H1 (cell line): Measurements from ENCODE around the gene AGFG1. TPM values are rescaled to one million over a fixed set of nuclear protein-coding genes. Genes with fewer than 3 reads are reported as not detected.

Source experiments
- CTCF ChIA-PET: fragments of 300-600 bp; sonication (Branson Sonifier 250); formaldehyde crosslinking; loops from one replicate; lab custom pipeline; 2021; ENCODE audit not compliant: partially characterized antibody; lab: Charles Lee
- POLR2A ChIA-PET: fragments of 300-600 bp; sonication (Branson Sonifier 250); formaldehyde crosslinking; loops from one replicate; lab custom pipeline; 2021; ENCODE audit warnings: inconsistent platforms; ENCODE audit not compliant: partially characterized antibody; lab: Charles Lee
- DNase-seq, 2 experiments: peaks; one replicate each; pipeline versions ENCODE4 v3.0.0 to v3.0.0-alpha.2; 2010 to 2022; ENCODE audit warnings: low spot score in 2 of 2, low read depth in 1 of 2, mixed read lengths in 1 of 2
- FAIRE-seq: peaks from 2 replicates; lab custom pipeline; 2011; peaks lifted over from hg19 to GRCh38; lab: Jason Lieb, UNC
- H2AFZ ChIP-seq: 2 replicates; pipeline ENCODE4 v1.8.1; 2012; ENCODE audit warnings: low read length, inconsistent platforms
- H2AK5ac ChIP-seq: 2 replicates; pipeline ENCODE4 v1.6.1; 2013; ENCODE audit warnings: low read depth, low read length
- H2BK120ac ChIP-seq: replicated peaks from 2 replicates; pipeline ENCODE3; 2013; ENCODE audit warnings: low read depth, low read length, inconsistent platforms
- H2BK12ac ChIP-seq: 2 replicates; pipeline ENCODE4 v1.6.1; 2013; ENCODE audit warnings: low read depth, low read length
- H2BK15ac ChIP-seq: 2 replicates; pipeline ENCODE4 v1.6.1; 2013; ENCODE audit warnings: low read length
- H2BK20ac ChIP-seq: 2 replicates; pipeline ENCODE4 v1.6.1; 2013; ENCODE audit warnings: low read length
- H2BK5ac ChIP-seq: 2 replicates; pipeline ENCODE4 v1.6.1; 2013; ENCODE audit warnings: low read depth, low read length
- H3K14ac ChIP-seq: 2 replicates; pipeline ENCODE4 v1.6.1; 2013; ENCODE audit warnings: inconsistent platforms; ENCODE audit not compliant: insufficient read length
- H3K18ac ChIP-seq: 2 replicates; pipeline ENCODE4 v1.6.1; 2013; ENCODE audit warnings: low read length; ENCODE audit errors: extremely low read depth
- H3K23ac ChIP-seq: 2 replicates; pipeline ENCODE4 v1.6.1; 2013; ENCODE audit warnings: inconsistent platforms; ENCODE audit not compliant: insufficient read length
- H3K23me2 ChIP-seq: 2 replicates; pipeline ENCODE4 v1.6.1; 2013; ENCODE audit warnings: low read depth, low read length
- H3K27ac ChIP-seq: 2 replicates; pipeline ENCODE4 v1.6.1; 2011; ENCODE audit warnings: low read depth, low read length, inconsistent platforms
- H3K27me3 ChIP-seq, 4 experiments: replicated peaks in 1 of 4; 1 replicate in 1 of 4; 2 replicates in 3 of 4; pipeline versions ENCODE4 v1.6.1 to v1.8.1; 2011 to 2013; ENCODE audit warnings: low read length in 3 of 4, mild to moderate bottlenecking in 3 of 4, inconsistent platforms in 2 of 4, mixed read lengths in 2 of 4, moderate library complexity in 1 of 4; ENCODE audit not compliant: control insufficient read depth in 3 of 4, insufficient read depth in 3 of 4; ENCODE audit errors: extremely low read depth in 1 of 4
- H3K36me3 ChIP-seq, 4 experiments: 2 replicates each; pipeline versions ENCODE4 v1.6.1 to v1.8.1; 2011 to 2013; ENCODE audit warnings: mild to moderate bottlenecking in 4 of 4, low read length in 3 of 4, moderate library complexity in 2 of 4, control low read depth in 1 of 4, inconsistent platforms in 1 of 4; ENCODE audit not compliant: insufficient read depth in 4 of 4, control insufficient read depth in 2 of 4
- H3K4ac ChIP-seq: replicated peaks from 2 replicates; pipeline ENCODE3; 2013; ENCODE audit warnings: low read length, low read depth, mixed read lengths, inconsistent platforms; ENCODE audit not compliant: insufficient read length
- H3K4me1 ChIP-seq, 4 experiments: replicated peaks in 1 of 4; 1 replicate in 1 of 4; 2 replicates in 3 of 4; pipeline versions ENCODE4 v1.6.1 to v1.8.1; 2011 to 2013; ENCODE audit warnings: low read length in 3 of 4, inconsistent platforms in 2 of 4, mixed read lengths in 1 of 4; ENCODE audit not compliant: insufficient read depth in 4 of 4, control insufficient read depth in 3 of 4
- H3K4me2 ChIP-seq, 2 experiments: 2 replicates each; pipeline versions ENCODE4 v1.6.1 to v1.8.1; 2011 to 2013; ENCODE audit warnings: low read depth in 2 of 2, low read length in 2 of 2, control low read depth in 1 of 2, inconsistent platforms in 1 of 2, mild to moderate bottlenecking in 1 of 2; ENCODE audit not compliant: insufficient read depth in 1 of 2
- H3K4me3 ChIP-seq, 4 experiments: fragments of 200-600, 300-600 bp in 1 of 4; sonication (generic), shearing (Covaris generic), sonication (Bioruptor Twin) in 1 of 4; 2 replicates each; pipeline versions ENCODE4 v1.5.1 to v1.8.1; 2011 to 2016; ENCODE audit warnings: low read length in 4 of 4, low read depth in 3 of 4, control low read depth in 2 of 4, inconsistent platforms in 2 of 4, mild to moderate bottlenecking in 2 of 4, mixed read lengths in 1 of 4, moderate library complexity in 1 of 4; ENCODE audit not compliant: insufficient read depth in 2 of 4; ENCODE audit errors: extremely low read depth in 1 of 4
- H3K56ac ChIP-seq: replicated peaks from 2 replicates; pipeline ENCODE3; 2013; ENCODE audit warnings: low read depth, mild to moderate bottlenecking, mixed read lengths, low read length, inconsistent platforms; ENCODE audit not compliant: insufficient read length
- H3K79me1 ChIP-seq: 2 replicates; pipeline ENCODE4 v1.6.1; 2013; ENCODE audit warnings: low read depth, low read length, control low read depth
- H3K79me2 ChIP-seq, 2 experiments: 2 replicates each; pipeline versions ENCODE4 v1.6.1 to v1.8.1; 2012 to 2013; ENCODE audit warnings: low read length in 2 of 2, mild to moderate bottlenecking in 2 of 2, inconsistent platforms in 1 of 2; ENCODE audit not compliant: insufficient read depth in 2 of 2, control insufficient read depth in 1 of 2
- H3K9ac ChIP-seq, 4 experiments: replicated peaks in 1 of 4; 1 replicate in 1 of 4; 2 replicates in 3 of 4; pipeline versions ENCODE4 v1.6.1 to v1.8.1; 2011 to 2013; ENCODE audit warnings: low read depth in 3 of 4, low read length in 3 of 4, control low read depth in 2 of 4, mild to moderate bottlenecking in 2 of 4, moderate library complexity in 2 of 4, inconsistent platforms in 1 of 4; ENCODE audit errors: extremely low read depth in 1 of 4
- H3K9me3 ChIP-seq, 2 experiments: 2 replicates each; pipeline versions ENCODE4 v1.6.1 to v1.8.1; 2012 to 2013; ENCODE audit warnings: mild to moderate bottlenecking in 2 of 2, moderate library complexity in 2 of 2, control low read depth in 1 of 2, inconsistent platforms in 1 of 2, low read depth in 1 of 2, low read length in 1 of 2, mixed read lengths in 1 of 2; ENCODE audit not compliant: insufficient read depth in 2 of 2
- H4K20me1 ChIP-seq, 2 experiments: replicated peaks in 1 of 2; 2 replicates each; pipeline versions ENCODE3 to v1.8.1; 2011 to 2013; ENCODE audit warnings: inconsistent platforms in 2 of 2, low read length in 2 of 2, mild to moderate bottlenecking in 1 of 2; ENCODE audit not compliant: insufficient read depth in 2 of 2, control insufficient read depth in 1 of 2
- H4K5ac ChIP-seq: 2 replicates; pipeline ENCODE4 v1.6.1; 2013; ENCODE audit warnings: low read length, low read depth, mixed read lengths, inconsistent platforms; ENCODE audit not compliant: insufficient read length
- H4K8ac ChIP-seq: 2 replicates; pipeline ENCODE4 v1.8.0; 2013; ENCODE audit warnings: mild to moderate bottlenecking, moderate library complexity, low read length, inconsistent platforms; ENCODE audit not compliant: insufficient read depth; ENCODE audit errors: extremely low read depth
- H4K91ac ChIP-seq: replicated peaks from 2 replicates; pipeline ENCODE3; 2013; ENCODE audit warnings: low read length, mixed read lengths, inconsistent platforms; ENCODE audit not compliant: insufficient read length
- CHD1 ChIP-seq: IDR thresholded peaks from 2 replicates; pipeline ENCODE4 v1.6.1; 2012; ENCODE audit warnings: low read depth, low read length, improper control_type of control experiment
- KDM5A ChIP-seq: fragments of 200-600 bp; IDR thresholded peaks from 2 replicates; pipeline ENCODE4 v1.7.1; 2012; ENCODE audit warnings: mild to moderate bottlenecking, low read length, inconsistent platforms, mixed read lengths
- WGBS, 2 experiments: shearing (Covaris generic) in 1 of 2; methylation state at CpG; one replicate each; pipeline versions ENCODE4 v1.1.6 to v1.1.7; 2013 to 2015; ENCODE audit warnings: low lambda C conversion rate in 2 of 2, mixed read lengths in 2 of 2, inconsistent platforms in 1 of 2, low coverage in 1 of 2, missing lambda C conversion rate in 1 of 2; ENCODE audit not compliant: insufficient replicate concordance in 2 of 2, insufficient coverage in 1 of 2, insufficient read length in 1 of 2; ENCODE audit errors: extremely low coverage in 1 of 2, missing lambda C conversion rate in 1 of 2; 5-methylcytosine and 5-hydroxymethylcytosine counted together
- polyA plus RNA-seq, 7 experiments: library from polyadenylated mRNA; depleted of rRNA in 3 of 7; stranded (reverse) in 5 of 7; unstranded in 2 of 7; fragments of >200 nt in 5 of 7; fragments of 200-250 nt in 2 of 7; gene quantifications; 1 replicate in 5 of 7; 2 replicates in 1 of 7; 4 replicates in 1 of 7; pipeline versions ENCODE4 v1.2.1 to v1.2.3, GENCODE V29; 2011 to 2013; ENCODE audit warnings: missing spikeins in 2 of 7, mixed read lengths in 2 of 7
- total RNA-seq: library from RNA; stranded (reverse); fragmentation: NEBNext Ultra II Directional; extraction: Animal tissue kit (Norgen Biotek cat#: 25700); gene quantifications from 2 replicates; pipeline ENCODE4 v1.2.1, GENCODE V29; 2021

AGFG1 gene
- total and polyA plus RNA-seq, 2 of the 8 experiments (the other 6 are each of a cell fraction or from before 2014, with no cell fraction given) = 102 to 147 TPM

DNA sequence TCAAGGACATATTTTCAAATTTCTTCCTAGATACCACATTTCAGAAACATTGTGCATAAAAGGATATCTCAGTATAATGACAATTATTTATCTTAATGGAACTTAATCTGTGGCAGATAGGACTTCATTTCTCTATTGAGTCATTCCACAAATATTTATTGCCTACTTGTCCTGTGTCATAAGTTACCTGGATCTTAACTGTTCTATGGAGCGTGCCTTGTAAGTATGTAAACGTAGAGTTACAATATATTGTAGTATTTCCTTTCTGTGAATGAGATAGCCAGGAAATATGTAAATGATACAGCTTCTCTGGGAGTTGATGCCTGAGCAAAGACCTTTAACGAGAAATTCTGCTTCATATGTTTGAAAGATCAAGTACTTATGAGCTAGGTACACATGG is 2.5 kb downstream of the AGFG1 start:
- H3K27ac ChIP-seq = no peak overlapping the region
- WGBS, 2 experiments = 83% methylated on average over 3 of the region's 3 CpGs; no CpG with 5 or more reads in 1 of the 2 experiments

More for the DNA sequence above, 2.5 kb downstream of the AGFG1 start:
- Histone ChIP-seq H3K27me3 (no peaks in the 10 kb centered on the region), H4K5ac (no peak overlapping the region), H2AK5ac (no peak overlapping the region), H3K79me1 (no peaks in the 10 kb centered on the region), H3K4ac (no peak overlapping the region), H3K14ac (no peak overlapping the region), H4K8ac (no peak overlapping the region), H3K18ac (no peak overlapping the region), H3K79me2 (peaks cover 42 to 65% of the 10 kb centered on the region in 2 experiments), H2BK5ac (no peak overlapping the region), H3K23ac (no peak overlapping the region), H4K20me1 (peaks cover 23 to 24% of the 10 kb centered on the region in 2 experiments), H4K91ac (no peak overlapping the region), H3K4me2 (no peak overlapping the region; a peak in 1 of 4 replicates), H3K23me2 (peaks cover 4% of the 10 kb centered on the region; the same call in 1 of the 2 replicates), H3K56ac (no peak overlapping the region), H3K4me1 (peaks cover 0 to 4% (median 0%) of the 10 kb centered on the region in 4 experiments; a peak in 3 of 7 replicates), H2BK120ac (no peak overlapping the region), H3K9ac (no peak overlapping the region), H2BK12ac (no peak overlapping the region), H2AFZ (no peak overlapping the region), H2BK20ac (no peak overlapping the region), H2BK15ac (no peak overlapping the region), H3K4me3 (peak overlapping the region in 1 of 4 experiments; percentile 99; a peak in 2 of 8 replicates), H3K36me3 (no peaks in the 10 kb centered on the region), H3K9me3 (no peaks in the 10 kb centered on the region)
- CTCF ChIA-PET = interaction anchor here (0.8 to 2.3 kb wide), 3 partner anchors 11 to 67 kb away, joined by 3 to 8 read pairs (median 5); no protein-coding TSS in a partner anchor
- no peak for FAIRE-seq
- TF ChIP-seq CHD1 (no peak), KDM5A (no peak)
- DNase-seq = no peak
- POLR2A ChIA-PET = interaction anchor here (1.1 kb wide), 1 partner anchor 186 kb away, joined by 3 read pairs; no protein-coding TSS in a partner anchor
